ENCODE data around the gene SECISBP2.

The SECISBP2 gene

GRCh38 chr9:89386206-89386605 is 67.9 kb downstream of the SECISBP2 start:
- DNase-seq = no peak

GRCh38 chr9:89386797-89387196 is 68.5 kb downstream of the SECISBP2 start:
- no peak for DNase-seq

- no peak for DNase-seq
Observed at GRCh38 chr9:89387197-89387849, 69.0 kb downstream of the SECISBP2 start.

- no peak for DNase-seq
Observed at GRCh38 chr9:89388084-89388867, 70.0 kb downstream of the SECISBP2 start.

GRCh38 chr9:89388868-89389177 is 70.5 kb downstream of the SECISBP2 start:
- no peak for DNase-seq

- DNase-seq = no peak
Observed at GRCh38 chr9:89390068-89390555, 71.8 kb downstream of the SECISBP2 start.

GRCh38 chr9:89390578-89391116 is 72.3 kb downstream of the SECISBP2 start:
- no peak for DNase-seq

- DNase-seq = no peak
Observed at GRCh38 chr9:89391585-89391984, 73.3 kb downstream of the SECISBP2 start.

- no peak for DNase-seq
Observed at GRCh38 chr9:89394412-89394811, 76.1 kb downstream of the SECISBP2 start.

- no peak for DNase-seq
Observed at GRCh38 chr9:89395931-89396710, 77.8 kb downstream of the SECISBP2 start.

- no peak for DNase-seq
Observed at GRCh38 chr9:89397471-89397870, 79.2 kb downstream of the SECISBP2 start.

GRCh38 chr9:89398621-89399020 is 80.3 kb downstream of the SECISBP2 start:
- DNase-seq = no peak

- no peak for DNase-seq
Observed at GRCh38 chr9:89400403-89401116, 82.3 kb downstream of the SECISBP2 start.

- DNase-seq = no peak
Observed at GRCh38 chr9:89402695-89403427, 84.6 kb downstream of the SECISBP2 start.

- no peak for DNase-seq
Observed at GRCh38 chr9:89404074-89404473, 85.8 kb downstream of the SECISBP2 start.

- no peak for DNase-seq
Observed at GRCh38 chr9:89405826-89406225, 87.5 kb downstream of the SECISBP2 start.

GRCh38 chr9:89407070-89407469 is 88.8 kb downstream of the SECISBP2 start:
- no peak for DNase-seq

- DNase-seq = no peak
Observed at GRCh38 chr9:89408628-89409101, 90.4 kb downstream of the SECISBP2 start.
